Measurements from ENCODE around the gene TET2.

Gene TET2

DNA sequence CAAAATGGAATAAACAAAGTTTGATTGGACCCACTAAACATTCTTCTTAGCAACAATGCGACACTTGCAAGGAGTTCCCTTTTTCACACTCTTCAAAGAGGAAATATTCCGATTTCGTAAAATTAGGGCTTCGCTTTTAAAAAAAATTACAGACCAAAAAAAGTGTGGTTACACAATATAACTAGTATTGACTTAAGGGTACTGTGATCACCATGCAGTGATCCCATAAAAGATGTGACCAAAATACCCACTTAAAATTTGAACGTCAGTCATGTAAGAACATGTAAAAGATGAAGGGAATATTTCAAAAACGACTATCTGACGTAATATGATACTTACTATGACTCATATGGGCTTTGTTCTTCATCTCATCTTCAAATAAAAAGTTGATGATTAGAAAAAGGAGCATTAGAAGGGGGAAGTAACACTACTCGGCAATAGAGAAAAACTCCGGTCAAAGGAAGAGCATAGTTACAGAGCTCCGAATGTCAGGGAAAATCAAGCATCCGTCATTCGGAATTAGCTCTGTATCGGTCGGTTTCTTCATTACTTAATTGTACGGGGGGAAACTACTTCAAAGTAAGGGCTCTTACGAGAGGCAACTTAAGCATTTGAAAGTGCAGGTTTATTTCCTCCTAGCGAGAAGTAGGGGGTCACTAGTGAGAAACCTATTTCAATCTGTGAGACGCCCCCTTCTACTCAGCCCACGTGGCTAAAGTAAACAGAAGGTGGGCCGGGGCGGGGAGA lies 1.3 kb upstream of the TET2 start:
- DNase-seq, result no peak

DNA sequence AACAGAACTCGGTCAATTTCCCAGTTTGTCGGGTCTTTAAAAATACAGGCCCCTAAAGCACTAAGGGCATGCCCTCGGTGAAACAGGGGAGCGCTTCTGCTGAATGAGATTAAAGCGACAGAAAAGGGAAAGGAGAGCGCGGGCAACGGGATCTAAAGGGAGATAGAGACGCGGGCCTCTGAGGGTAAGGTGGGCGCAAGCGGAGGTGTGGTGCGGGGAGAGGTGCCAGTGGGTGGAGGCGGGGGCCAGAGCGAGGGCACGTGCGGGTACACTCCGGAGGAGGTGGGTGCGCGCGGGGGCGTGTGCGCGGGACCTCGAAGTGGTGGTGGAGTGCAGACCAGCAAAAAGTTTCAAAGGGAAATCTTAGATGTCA lies 787 bp upstream of the TET2 start:
- DNase-seq, result peak; percentile 29 to 39

GRCh38 chr4:105147016-105147552 lies 408 bp downstream of the TET2 start:
- no peak for DNase-seq

DNA sequence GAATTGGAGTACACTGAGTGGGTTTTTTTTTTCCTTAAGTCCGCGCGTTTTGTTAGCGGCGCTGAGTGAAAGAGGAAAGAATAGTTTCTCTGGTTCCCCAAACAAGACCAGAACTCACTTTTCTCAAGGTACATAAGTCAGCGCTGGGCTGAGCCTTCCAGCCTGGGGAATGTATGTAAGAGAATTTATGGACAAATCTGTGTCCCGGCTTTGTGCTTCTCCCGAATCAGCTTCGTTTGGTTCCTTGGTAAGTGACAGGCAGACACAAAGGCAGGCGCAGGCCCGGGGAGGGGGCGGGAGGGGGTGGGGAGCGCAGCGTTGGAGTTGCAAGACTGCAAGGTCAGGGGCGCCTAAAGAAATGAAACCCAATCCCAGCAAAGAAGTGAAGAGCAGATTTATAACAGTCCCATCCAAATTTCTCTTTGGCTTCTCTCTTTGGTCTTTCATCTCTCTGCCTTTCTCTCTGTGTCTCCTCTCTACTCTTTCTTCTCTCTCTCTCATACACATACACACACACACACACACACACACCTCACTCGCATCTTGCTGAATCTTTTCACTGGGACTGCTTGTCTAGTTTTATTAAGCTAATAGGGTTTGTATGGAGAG lies 981 bp downstream of the TET2 start:
- DNase-seq, result peak; percentile 14 to 29

DNA sequence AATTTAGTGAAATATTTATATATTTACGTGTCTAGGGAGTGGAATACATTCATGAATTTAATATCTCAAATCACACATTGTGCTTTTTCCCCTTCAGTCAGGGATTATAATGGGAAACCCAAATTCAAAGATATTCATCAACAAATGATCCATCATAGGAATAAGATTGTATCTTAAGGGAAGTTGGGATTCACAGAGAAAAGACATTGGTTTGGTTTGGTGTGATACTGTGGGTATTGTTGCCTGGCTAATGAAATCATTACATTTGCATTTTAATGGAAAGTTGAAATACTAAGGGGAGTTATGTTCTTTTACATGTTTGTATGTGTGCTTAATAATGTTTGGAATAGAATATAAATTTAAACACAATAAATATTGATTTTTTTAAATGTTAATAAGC lies 1.7 kb downstream of the TET2 start:
- DNase-seq, result no peak

DNA sequence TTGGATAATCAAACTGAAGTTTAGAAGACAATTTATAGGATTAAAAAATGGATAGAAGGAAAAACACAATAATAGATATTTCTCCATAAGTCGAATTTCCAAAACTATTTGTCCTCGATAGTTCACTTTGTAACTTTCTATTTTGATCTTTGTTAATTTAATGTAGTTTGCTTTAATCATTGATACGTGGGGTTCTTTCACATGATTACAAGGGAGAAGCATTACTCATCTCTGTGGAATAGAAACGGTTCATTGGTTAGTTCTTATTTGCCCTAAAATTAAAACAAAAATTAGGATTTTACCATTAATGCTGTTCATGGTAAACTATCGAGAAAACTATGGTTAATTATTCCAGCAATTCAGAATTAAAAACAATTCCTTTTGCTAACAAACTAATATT lies 2.1 kb downstream of the TET2 start:
- no peak for DNase-seq

DNA sequence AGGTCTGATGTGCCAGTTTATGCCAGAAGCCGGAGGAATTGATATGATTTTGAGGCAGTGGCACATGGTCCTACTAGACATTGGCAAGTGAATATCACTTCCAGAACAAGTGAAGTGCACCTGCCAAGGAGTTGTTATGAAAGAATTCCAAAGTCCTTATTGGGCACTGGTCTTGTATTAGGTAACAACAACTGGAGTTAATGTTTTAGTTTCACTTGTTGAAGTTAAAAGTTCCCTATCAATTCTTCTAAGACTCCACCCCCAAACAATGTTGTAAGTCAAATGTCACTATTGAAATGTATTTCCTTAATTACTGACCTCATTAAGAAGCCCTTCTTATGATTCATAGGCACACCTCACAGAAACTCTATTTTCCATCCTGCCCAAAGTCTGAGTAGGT lies 3.1 kb downstream of the TET2 start:
- DNase-seq, result no peak

GRCh38 chr4:105150503-105150902 lies 3.8 kb downstream of the TET2 start:
- no peak for DNase-seq

DNA sequence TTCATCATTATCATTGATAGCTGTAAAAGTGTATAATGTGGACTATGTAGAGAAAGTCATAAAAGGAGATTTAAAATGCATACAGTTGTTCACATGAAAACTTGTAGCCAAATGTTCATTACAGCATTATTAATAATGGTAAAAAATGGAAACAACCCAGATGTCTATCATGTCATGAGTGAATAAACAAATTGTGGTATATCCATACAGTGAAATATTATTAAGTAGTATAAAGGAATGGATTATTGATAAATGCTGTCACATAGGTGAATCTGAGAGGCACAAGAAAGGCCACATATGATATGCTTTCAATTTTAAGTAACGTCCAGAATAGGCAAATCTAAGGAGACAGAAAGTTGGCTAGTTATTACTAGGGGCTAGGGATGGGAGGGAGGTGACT lies 7.1 kb downstream of the TET2 start:
- no peak for DNase-seq

GRCh38 chr4:105154576-105154975 lies 7.9 kb downstream of the TET2 start:
- DNase-seq, result no peak

GRCh38 chr4:105155426-105155825 lies 8.8 kb downstream of the TET2 start:
- DNase-seq, result no peak

DNA sequence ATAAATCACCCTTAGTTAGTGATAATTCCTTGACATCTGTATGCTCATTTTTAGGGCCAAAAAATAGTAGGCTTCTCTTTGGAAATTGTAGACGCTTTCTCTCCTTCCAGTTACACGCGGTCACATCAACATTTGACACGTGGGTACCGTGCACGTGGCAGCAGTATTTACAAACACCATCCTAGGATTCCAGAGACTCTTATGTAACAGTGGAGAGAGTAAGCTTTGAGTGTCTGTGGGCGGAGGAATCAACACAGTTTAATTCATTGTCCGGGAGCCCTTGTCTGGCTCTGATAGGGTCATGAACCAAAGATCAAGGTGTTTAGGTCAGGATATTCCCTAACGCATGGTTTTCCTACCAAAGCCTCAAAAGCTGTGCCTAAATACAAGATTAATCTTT lies 12.2 kb downstream of the TET2 start:
- no peak for DNase-seq

DNA sequence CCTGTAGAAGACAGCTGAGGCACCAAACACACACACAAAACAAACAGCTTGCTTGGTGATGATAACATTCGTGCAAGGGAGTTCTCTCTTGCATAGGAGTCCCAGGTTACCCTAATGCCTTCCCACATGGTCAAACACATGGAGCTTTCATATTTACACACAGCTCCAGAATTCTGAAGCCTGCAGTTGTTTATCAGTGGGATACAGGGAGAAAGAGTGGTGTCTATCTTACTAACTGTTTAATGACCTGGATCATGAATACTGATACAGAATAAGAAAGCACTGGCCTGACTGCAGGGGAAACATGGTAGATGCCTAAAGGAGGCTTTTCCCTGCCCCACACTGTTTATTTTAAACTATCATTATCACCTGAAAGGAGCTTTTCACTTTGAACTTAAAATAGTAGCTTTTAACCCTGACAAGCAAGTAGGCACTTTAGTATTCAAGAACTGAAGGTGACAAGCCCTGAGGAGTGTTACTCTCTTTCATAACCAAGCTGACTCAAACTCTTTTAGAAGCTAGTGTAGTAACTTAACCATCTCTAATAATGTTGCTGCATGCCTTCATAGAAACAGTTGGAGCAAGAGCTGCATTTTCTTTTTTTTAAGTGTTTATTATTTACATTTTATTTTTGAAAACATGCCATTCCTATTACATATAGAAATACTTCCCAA lies 15.6 kb downstream of the TET2 start:
- DNase-seq, result no peak

GRCh38 chr4:105164548-105164947 lies 17.9 kb downstream of the TET2 start:
- no peak for DNase-seq

- no peak for DNase-seq
Measured at GRCh38 chr4:105166066-105166465, 19.4 kb downstream of the TET2 start.

DNA sequence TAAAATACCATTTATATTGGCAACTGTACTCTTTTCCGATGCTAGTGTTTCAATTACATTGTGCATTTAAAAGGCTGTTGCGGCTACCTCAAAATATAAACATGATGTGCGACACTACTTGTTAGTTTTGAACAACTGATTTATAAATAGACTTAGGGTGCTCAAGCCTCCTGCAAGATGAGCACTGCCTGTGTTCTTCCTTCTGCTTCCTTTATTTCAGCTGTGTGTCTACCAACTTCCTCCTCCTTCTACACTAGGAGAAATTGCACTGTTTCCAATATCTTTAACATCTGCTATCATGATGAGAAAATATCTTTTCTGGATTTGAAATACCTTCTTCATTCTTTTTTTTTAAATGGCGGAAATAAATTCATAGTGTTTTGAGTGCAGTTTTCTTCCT lies 24.0 kb downstream of the TET2 start:
- no peak for DNase-seq

DNA sequence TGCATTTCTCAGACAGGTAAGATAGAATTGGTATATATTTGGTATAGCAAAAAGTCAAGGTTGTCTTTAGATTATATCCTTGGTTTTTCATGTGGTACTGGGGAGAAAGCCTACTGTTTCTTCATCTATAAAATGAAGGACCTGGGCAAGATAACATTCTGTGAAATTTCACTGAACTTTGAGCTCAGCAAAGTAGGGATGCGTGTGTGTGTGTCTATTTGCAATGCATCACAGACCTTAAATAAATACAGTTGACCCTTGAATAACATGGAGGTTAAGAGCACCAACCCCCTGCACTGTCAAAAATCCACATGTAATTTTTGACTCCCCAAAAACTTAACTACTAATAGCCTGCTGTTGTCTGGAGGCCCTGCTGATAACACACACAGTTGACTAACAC lies 25.2 kb downstream of the TET2 start:
- DNase-seq, result no peak

DNA sequence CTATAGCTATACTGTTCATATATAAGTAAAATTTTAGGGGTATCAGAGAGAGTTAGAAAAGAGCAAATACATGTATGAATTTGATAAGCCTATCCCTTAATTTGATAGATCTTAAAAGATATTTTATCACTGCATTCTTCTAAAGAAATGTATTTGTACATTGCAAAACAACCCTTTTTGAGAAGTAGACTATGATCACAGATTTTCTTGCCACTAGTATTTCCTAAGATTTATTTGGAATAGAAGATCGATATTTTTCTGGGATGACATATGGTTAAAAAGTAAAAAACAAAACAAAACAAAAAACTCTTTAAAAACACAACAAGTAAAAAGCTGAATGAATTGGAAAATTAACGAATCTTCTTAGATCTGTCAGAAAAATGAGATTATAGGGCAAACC lies 27.4 kb downstream of the TET2 start:
- DNase-seq, result no peak

GRCh38 chr4:105179539-105180401 lies 33.1 kb downstream of the TET2 start:
- DNase-seq, result no peak

GRCh38 chr4:105181259-105181658 lies 34.6 kb downstream of the TET2 start:
- no peak for DNase-seq

DNA sequence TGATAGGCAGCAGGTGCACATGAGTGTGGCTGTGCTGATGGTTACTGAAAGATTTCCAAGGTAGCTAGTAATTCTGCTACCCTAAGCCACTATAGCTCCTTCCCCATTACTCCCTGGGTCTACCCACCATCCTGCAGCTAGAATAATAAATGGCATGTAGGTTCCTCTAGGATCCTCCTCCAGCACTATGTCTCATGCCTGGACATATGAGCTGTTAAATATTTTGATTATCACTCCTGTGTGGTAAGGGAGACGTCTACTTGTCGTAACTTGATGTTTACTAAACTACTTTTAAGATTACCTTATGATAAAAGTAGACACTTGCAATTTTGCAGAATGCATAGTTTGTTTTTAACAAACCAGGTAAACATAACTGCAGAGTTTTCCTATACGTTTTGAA lies 35.5 kb downstream of the TET2 start:
- DNase-seq, result no peak

- no peak for DNase-seq
Measured at GRCh38 chr4:105184316-105184980, 37.8 kb downstream of the TET2 start.

All from activated CD4-positive, alpha-beta T cell treated with anti-CD3 and anti-CD28 coated beads, Interleukin-2, amount 50 U/mL, for 4 hours (primary cell).